Amygdala (tissue), 56 donors: ENCODE results near the gene MAGI2.

ENCODE experiments used
- DNase-seq, 56 donors: peaks; one replicate each; lab custom pipeline; 2025; lab: John Stamatoyannopoulos, UW

The MAGI2 gene

DNA sequence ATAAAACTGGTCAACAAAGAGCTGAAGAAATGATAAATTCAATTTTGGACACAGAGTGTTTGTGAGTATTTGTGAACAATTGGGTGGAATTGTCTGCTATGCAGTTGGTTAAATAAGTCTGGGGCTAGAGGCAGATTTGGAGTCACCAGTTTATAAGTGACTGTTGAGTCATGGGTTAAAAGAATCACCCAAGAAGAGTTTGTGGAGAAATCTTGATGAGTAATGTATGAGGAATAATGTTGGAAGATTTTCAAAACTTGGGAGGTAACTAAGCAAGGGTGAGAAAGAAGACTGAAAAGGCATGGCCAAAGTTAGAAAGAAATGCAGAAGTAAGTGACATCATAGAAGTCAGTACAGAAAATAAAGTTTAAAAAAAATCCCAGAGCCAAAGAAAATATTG is 750.7 kb downstream of the MAGI2 start:
- no peak for DNase-seq

- no peak for DNase-seq
Observed at GRCh38 chr7:78695826-78696225, 757.6 kb downstream of the MAGI2 start.

- no peak for DNase-seq
Observed at GRCh38 chr7:78691584-78691983, 761.9 kb downstream of the MAGI2 start.

DNA sequence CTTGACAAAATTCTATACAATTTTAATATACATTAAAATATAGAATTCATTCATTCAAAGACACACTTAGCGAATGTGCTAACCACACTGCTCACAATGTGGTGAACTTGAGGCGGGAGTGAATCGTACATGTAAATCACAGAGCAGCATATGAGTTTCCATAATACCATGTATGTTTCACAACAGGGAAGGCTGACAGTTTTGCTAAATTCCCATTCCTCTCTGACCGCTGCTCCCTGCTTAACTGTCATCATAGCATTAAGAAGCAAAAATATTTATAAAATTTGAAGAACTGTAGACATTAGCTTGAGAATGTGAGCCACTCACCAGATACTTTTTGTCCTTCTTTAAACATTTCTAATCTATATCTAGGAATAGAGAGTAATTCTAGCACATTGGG is 763.3 kb downstream of the MAGI2 start:
- DNase-seq: no peak

DNA sequence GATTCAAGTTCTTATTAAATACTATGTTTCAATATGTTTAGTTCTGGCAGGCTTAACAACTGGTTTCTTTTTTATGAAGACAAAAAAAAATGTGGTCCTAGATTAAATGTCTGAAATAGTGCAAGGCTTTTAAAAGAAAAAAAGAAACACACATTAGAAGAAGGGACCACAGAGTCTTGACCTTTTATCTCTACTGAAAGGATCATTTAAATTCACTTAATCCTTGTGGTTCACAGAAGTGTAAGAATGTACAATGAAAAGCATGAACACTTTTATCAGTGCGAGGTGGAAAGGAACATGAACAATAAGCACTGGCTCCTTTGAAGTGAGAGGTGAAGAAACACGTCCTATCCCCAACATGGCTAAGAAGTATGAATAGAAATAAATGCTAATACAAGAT is 765.1 kb downstream of the MAGI2 start:
- DNase-seq: no peak

- DNase-seq: no peak
Observed at GRCh38 chr7:78686189-78686588, 767.3 kb downstream of the MAGI2 start.

- no peak for DNase-seq
Observed at GRCh38 chr7:78684201-78684600, 769.3 kb downstream of the MAGI2 start.

DNA sequence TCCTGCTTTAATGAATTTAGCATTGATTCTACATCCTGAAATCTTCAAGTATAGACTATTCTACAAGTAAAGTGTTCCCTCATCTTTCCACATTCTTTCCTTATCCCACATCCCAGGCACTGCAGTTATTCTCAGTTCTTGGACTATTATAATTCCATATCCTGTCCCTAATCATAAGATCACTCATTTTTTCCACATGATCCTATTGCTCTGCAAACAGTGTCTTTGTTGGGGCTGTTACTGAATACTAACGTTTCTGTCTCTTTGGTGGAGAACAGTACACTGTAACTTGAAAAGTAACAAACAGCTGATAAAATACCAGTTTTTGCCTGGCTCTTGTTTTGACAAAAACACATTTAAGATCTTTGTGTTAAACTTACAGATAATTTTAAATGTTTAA is 769.9 kb downstream of the MAGI2 start:
- no peak for DNase-seq

- DNase-seq: no peak
Observed at GRCh38 chr7:78679112-78679876, 774.2 kb downstream of the MAGI2 start.

DNA sequence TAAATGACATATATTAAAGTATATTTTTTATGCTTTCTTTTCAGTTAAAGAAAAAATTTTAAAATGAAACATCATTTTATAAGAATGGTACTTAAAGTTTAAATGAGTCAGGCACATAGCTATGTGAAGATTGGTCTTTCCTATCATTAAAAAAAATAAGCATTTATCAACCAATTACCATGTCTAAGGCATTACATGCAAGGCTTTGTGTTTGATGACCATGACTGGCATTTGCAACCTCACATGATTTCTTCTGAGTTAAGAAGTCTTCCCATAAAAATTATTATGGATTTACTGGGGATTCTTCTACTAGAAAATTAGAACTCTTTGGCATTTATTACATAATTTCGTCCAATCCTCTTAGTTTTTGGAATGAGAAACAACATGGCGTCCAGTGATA is 776.1 kb downstream of the MAGI2 start:
- no peak for DNase-seq

GRCh38 chr7:78675511-78675910 is 778.0 kb downstream of the MAGI2 start:
- no peak for DNase-seq

- no peak for DNase-seq
Observed at GRCh38 chr7:78673272-78673671, 780.2 kb downstream of the MAGI2 start.

DNA sequence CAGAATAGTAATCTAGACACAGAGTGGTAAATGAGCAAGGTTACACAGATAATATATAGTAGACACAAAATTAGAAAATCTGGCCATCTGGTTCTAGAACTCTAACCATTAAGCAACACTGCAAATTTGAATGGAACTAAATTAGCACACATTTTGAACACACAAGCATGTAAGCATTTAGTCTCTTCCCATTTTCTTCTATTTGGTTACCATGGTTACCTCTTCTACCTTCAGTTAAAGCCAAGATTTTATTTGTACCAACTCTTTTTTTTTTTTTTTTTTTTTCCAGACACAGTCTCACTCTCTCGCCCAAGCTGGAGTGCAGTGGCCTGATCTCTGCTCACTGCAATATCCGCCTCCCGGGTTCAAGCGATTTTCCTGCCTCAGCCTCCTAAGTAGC is 790.5 kb downstream of the MAGI2 start:
- DNase-seq: no peak

GRCh38 chr7:78649976-78650375 is 803.5 kb downstream of the MAGI2 start:
- no peak for DNase-seq

- no peak for DNase-seq
Observed at GRCh38 chr7:78649236-78649635, 804.2 kb downstream of the MAGI2 start.

DNA sequence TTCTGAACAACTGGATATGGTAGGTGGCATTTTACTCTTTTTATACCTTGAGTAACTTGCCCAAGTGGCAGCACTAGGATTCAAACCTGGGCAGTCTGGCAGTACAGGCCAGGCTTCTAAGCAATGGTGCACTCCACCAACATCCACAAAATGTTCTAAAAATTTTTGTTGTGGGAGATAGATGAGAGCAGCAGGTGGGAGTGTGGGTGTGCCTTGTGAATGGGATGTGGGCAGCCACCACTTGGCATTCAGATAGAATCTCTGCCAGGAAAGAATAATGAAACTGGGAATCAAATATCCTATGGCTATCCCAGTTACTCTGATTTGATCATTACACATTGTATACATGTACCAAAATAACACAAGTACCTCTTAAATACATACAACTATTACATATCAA is 810.7 kb downstream of the MAGI2 start:
- no peak for DNase-seq

DNA sequence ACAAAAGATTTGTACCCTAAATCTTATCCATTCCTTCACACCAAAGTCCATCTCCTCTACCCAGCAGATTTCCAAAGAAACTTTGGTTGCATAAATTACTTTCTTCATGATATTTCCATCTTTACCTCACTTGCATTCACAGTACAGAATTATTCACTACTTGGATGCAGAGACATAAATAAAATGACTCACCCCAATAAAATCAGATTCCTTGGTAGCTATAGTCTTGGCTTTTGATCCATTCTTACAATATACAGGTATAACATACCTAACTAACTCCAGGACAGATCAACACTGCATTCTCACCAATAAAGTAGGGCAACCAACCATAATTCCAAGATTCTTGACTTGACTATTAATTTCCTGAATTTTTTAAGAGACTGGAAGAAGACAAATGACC is 815.1 kb downstream of the MAGI2 start:
- no peak for DNase-seq

- DNase-seq: no peak
Observed at GRCh38 chr7:78636727-78637126, 816.7 kb downstream of the MAGI2 start.

GRCh38 chr7:78635026-78635793 is 818.3 kb downstream of the MAGI2 start:
- no peak for DNase-seq

- DNase-seq: peak in 1 of 56 donors; percentile 17
Observed at GRCh38 chr7:78634093-78634492, 819.4 kb downstream of the MAGI2 start.

GRCh38 chr7:78620920-78621319 is 832.5 kb downstream of the MAGI2 start:
- DNase-seq: no peak

DNA sequence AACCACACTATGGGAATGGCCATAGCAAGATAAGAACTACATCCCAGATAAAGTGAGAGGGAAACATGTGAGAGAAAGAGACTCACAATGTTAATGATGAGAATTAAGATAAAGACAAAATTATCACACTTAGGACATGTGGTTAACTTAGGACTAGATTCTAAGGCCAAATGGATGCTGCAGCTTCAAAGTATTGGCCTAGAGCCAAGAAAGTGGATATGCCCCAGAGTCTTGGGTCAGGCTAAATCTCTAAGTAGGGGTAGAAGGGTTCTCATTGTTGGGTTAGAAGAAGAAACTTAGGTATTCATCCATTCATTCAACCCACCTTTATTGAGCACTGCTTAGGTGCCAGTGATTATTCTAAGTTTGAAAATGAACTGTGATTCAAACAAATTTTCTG is 836.9 kb downstream of the MAGI2 start:
- no peak for DNase-seq
